Muscle of back (tissue), 10 donors: ENCODE measurements around the gene DYDC1. TPM values are rescaled to one million over a fixed set of nuclear protein-coding genes. Genes with fewer than 3 reads are reported as not detected.

Source experiments
- polyA plus RNA-seq, 10 donors: library from polyadenylated mRNA; unstranded; fragments of 120-200 nt; gene quantifications; one replicate each; pipeline ENCODE4 v1.2.1, GENCODE V29; 2013; ENCODE audit not compliant: insufficient read length in 10 of 10

The DYDC1 gene
- polyA plus RNA-seq, 10 donors = 0.20 TPM; not detected in 9

Other genes starting within 250 kb of the DYDC1 start
- gene PLAC9, start 224.0 kb downstream of the DYDC1 start, polyA plus RNA-seq = 100 to 1,000 TPM in 4 of 10 donors, 10 to 100 TPM in 6; 60.1 to 148 (median 87.4) TPM
- gene ANXA11, start 151.2 kb downstream of the DYDC1 start, polyA plus RNA-seq = 100 to 1,000 TPM in 8 of 10 donors, 10 to 100 TPM in 2; 82.1 to 131 (median 107) TPM
- gene MAT1A, start 67.1 kb downstream of the DYDC1 start, polyA plus RNA-seq = under 1 TPM in 5 of 10 donors, not detected in 5; 0.04 to 0.15 (median 0.11) TPM
- not detected for gene DYDC2, start within 50 bp of the DYDC1 start, polyA plus RNA-seq
- gene PRXL2A, start 51.8 kb upstream of the DYDC1 start, polyA plus RNA-seq = 10 to 100 TPM; 67.2 to 99.0 (median 84.8) TPM
- 10 to 100 TPM; 35.8 to 53.1 (median 46.3) TPM for gene TSPAN14, start 97.6 kb upstream of the DYDC1 start, polyA plus RNA-seq
- gene SH2D4B, start 181.1 kb upstream of the DYDC1 start, polyA plus RNA-seq = under 1 TPM in 8 of 10 donors, not detected in 2; 0.07 to 0.16 (median 0.10) TPM